Caki2 (cell line): ENCODE data around the gene LAIR2. TPM values are rescaled to one million over a fixed set of nuclear protein-coding genes. Genes with fewer than 3 reads are reported as not detected.
A peak's percentile ranks its signal among the peaks of the same experiment; 100 is the strongest.

Source experiments
- DNase-seq: peaks from one replicate; pipeline ENCODE4 v3.0.0-alpha.2; 2015; ENCODE audit warnings: low read depth
- in situ Hi-C: cut with HindIII; loops from 2 replicates; pipeline ENCODE4 v1.10.0; 2016; ENCODE audit warnings: low sequenced_read_pairs, low pct_unique_long_range_greater_than_20kb, mixed read lengths
- total RNA-seq: library from RNA; depleted of rRNA; stranded (reverse); fragments of >200 nt; shearing (Covaris generic); gene quantifications from 2 replicates; pipeline ENCODE4 v1.2.3, GENCODE V29; 2014; ENCODE audit warnings: low replicate concordance; rRNA removed

LAIR2 gene, protein sequence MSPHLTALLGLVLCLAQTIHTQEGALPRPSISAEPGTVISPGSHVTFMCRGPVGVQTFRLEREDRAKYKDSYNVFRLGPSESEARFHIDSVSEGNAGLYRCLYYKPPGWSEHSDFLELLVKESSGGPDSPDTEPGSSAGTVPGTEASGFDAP
- total RNA-seq = not detected in 2 replicates

DNA sequence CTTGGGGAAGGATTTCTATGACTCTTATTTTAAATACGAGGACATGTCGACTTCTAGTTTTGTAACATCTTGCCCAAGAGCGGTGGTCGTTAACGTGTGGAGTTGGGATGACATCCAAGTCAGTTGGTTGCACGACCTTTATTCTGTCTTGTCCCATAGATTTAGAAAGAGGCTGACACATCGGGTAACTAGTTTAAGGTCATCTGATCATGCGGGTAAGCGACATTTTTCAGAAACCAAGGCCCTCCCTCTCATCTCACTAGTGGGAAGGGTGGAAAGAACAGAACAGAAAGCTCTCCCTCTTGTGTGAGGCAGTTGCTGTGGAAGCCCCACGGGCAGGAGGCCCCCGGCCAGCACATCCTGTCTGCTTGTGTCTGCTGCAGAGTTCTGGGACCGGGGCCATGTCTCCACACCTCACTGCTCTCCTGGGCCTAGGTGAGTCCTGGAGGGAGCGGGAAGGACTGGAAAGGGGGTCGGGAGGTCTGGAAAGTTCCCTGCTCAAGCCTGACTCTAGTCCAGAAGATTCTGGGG lies at the start of gene LAIR2:
TSS of gene LAIR2 (plus strand) at position 314 of the 531 bp plus-strand sequence. CDS start at position 402, 88 bp downstream.
- no peak for DNase-seq
- in situ Hi-C loops = no loop called here

DNA sequence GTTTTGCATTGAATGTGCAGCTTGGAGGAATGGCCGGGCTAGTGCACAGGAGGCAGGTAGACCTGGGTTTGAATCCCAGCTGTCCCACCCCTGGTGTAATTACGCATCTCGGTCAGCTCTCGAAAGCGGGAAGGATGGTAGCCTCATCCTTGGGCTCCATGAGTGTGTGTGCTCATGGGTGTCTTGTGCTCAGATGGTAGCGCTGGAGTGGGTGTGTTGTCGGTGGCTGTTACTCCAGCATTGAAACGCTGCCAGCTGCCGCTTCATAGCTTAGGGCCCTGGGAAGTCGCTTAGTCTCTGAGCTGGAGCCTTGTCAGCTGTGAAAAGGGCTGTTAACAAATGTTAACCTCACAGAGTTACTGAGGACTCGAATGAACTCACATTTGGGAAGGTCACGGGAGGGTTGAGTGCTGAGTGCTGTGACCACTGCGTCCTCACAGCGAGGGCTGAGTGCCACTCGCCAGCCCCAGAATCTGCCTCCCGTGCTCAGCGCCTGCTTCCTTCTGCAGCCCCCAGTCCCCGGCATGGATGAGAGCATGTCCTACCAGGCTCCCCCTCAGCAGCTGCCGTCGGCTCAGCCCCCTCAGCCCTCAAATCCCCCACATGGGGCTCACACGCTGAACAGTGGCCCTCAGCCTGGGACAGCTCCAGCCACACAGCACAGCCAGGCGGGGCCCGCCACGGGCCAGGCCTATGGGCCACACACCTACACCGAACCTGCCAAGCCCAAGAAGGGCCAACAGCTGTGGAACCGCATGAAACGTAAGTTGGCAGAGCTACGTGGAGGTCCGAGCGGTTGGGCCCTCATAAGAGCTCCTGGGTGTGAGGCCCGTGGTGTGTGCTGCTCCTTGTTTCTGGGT lies 48.5 kb upstream of the LAIR2 start:
- in situ Hi-C loops = no loop called here
- no peak for DNase-seq

DNA sequence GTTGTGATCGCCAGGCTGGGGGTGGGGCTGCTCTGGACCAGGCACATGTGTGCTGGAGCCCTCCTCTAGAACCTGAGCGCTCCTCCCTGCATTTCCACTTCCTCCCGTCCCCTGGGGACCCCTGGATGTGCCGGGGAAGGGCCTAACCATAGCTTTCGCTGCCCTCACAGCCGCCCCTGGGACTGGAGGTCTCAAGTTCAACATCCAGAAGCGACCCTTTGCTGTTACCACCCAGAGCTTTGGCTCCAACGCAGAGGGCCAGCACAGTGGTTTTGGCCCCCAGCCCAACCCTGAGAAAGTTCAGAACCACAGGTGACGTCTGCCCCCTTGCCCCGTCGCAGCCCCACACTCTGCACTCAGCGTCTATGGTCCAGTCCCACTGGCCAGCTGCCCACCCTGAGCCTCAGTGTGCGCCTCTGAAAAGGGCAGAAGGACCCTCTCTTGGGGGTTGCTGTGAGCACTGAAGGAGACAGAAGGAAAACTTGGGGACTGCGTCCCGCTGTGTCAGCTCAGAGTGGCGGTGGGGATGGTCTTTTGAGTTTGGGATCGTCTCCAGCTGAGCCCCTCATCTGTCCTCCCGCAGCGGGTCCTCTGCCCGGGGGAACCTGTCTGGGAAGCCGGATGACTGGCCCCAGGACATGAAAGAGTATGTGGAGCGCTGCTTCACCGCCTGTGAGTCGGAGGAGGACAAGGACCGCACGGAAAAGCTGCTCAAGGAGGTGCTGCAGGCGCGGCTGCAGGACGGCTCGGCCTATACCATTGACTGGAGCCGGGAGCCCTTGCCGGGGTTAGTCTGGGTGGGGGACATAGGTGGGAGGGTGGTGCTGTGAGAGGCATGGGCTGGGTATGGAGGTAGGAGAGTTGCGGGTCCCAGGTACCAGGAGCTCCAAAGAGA lies 47.6 kb upstream of the LAIR2 start:
- no peak for DNase-seq
- in situ Hi-C loops = no loop called here

DNA sequence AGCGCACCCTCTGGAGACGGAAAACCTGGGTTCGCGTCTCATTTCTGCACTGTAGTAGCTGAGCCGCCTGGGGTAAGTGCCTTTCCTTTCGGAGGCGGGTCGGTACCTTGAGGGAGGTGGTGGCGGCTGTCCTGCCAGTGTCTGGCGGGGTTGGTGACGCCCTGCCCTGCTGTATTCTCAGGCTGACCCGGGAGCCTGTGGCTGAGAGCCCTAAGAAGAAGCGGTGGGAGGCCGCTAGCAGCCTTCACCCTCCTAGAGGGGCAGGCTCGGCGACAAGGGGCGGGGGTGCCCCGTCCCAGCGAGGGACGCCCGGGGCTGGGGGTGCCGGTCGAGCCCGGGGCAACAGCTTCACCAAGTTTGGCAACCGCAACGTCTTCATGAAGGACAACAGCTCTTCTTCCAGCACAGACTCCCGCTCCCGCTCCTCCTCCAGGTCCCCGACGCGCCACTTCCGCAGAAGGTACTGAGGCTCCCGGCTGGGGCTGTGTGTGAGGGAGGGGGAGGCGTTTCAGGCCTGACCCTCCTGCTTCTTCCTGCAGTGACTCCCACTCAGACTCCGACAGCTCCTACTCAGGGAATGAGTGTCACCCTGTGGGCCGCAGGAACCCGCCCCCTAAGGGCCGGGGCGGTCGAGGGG lies 46.7 kb upstream of the LAIR2 start:
- in situ Hi-C loops = no loop called here
- no peak for DNase-seq

DNA sequence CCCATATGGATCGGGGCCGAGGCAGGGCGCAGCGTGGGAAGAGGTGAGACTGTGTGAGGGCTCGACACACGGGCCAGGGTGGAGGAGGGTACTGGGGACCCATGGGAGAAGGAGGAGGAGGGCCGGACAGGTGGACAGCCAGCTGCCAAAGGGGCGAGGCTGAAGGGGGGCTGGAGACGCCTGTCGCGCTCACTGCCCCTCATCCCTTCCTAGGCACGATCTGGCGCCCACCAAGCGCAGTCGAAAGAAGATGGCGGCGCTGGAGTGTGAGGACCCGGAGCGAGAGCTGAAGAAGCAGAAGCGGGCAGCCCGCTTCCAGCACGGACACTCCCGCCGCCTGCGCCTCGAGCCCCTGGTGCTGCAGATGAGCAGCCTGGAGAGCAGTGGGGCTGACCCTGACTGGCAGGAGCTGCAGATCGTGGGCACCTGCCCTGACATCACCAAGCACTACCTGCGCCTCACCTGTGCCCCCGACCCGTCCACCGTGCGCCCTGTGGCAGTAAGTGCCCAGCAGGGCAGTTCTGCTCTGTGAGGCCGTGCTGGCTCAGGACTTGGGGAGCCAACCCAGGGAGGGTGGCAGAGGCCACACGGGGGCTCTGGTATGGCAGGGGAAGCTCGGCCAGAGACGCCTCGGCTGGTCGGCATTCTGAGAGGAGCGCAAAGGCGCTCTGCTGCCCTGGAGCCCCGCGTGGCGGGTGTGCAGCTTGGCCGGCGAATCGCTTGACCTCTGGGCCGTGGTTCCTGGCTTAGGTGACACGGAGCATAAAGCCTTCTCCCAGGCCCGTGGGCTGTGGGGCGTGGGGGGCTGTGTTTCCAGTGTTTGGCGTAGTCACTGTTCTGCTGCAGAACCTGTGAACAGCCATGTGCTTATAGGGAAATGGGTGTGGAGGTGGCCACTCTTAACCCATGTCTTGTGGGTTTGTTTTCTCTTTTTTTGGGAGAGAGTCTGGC lies 45.9 kb upstream of the LAIR2 start:
- in situ Hi-C loops = no loop called here
- DNase-seq = no peak

DNA sequence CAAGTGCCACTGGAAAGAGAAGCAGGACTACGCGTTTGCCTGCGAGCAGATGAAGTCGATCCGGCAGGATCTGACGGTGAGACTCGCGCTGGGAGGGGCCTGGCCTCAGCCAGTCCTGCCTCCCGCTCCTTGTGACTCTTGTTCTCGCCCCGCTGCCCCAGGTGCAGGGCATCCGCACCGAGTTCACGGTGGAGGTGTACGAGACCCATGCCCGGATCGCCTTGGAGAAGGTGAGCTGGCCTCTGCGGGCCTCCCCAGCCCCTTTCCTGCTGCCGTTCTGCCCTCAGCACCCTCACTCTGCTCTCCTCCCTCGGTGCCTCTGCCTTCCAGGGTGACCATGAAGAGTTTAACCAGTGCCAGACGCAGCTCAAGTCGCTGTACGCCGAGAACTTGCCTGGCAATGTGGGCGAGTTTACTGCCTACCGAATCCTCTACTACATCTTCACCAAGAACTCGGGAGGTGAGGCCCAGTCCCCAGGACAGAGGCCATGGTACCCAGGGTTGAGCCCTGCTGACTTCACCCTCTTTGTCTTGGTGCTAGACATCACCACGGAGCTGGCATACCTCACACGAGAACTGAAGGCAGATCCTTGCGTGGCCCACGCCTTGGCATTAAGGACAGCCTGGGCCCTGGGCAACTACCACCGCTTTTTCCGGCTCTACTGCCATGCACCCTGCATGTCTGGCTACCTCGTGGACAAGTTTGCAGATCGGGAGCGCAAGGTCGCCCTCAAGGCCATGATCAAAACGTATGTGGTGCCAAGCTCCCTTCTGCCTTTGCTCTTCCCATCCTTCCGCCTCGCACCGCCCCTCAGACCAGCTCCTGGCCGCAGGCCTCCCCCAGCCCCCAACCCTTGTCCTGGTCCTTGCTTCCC lies 44.6 kb upstream of the LAIR2 start:
- in situ Hi-C loops = no loop called here
- DNase-seq = no peak

DNA sequence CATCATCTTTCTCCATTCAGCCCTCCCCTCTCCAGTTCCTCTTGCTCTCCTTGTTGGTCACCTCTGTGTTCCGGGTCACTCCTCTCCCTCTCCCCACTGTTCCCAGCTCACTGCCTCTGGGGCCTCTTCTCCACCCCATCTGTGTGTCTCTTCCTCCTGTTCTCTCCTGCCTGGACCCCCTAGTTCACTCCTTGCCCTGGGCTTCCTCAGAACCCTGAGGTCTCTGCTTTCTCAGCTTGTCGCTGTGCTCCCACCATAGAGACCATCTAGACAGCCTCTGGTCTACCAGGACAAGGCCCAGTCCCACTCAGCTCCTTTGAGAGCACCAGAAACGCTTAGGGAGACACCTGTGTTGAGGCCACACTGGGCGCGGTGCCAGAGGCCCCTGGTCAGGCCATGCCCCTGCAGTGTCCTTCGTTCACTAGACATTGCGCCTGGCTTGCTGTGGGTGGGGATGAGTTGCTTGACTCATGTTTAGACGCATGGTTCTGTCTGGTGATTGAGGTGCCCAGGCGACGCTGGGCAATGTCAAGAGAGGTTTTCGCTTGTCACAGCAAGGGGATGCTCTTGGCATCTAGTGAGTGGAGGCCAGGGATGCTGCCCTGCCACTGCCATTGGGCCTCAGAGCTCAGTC lies 43.9 kb upstream of the LAIR2 start:
- in situ Hi-C loops = no loop called here
- DNase-seq = no peak

DNA sequence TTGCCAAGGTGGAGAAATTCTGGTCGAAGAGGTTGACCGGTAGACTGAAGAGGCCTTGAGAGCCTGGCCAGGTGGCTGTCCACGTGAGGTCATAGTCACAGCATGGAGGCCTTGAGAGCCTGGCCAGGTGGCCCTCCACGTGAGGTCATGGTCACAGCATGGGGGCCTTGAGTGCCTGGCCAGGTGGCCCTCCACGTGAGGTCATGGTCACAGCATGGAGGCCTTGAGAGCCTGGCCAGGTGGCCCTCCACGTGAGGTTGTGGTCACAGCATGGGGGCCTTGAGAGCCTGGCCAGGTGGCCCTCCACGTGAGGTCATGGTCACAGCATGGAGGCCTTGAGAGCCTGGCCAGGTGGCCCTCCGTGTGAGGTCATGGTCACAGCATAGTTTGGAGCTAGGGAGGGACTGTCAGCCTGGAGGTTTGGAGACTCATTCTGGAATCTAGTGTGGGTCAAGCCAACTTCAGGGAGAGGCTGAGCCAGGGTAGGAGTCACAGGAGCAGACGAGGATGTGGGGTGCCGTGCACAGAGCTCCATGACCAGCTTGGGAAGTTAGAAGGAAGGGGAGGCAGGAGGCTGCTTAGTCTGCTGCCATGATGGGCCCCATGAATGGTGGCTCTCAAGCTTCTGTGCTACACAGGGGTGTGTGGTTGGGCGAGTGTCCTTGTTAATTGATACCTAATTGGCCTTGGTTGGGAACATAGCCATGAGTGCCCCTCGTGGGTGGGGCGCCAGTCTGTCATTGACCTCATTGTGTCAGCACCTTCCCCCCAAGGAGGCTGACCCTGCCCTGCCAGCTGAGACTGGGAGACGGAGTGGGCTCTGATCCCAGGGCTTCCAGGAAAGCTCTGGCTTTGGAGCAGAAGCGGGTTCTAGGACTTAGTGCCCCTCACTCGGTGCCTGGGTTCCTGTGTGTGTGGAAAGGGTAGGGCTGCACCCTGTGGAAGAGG lies 43.1 kb upstream of the LAIR2 start:
- no peak for DNase-seq
- in situ Hi-C loops = no loop called here

DNA sequence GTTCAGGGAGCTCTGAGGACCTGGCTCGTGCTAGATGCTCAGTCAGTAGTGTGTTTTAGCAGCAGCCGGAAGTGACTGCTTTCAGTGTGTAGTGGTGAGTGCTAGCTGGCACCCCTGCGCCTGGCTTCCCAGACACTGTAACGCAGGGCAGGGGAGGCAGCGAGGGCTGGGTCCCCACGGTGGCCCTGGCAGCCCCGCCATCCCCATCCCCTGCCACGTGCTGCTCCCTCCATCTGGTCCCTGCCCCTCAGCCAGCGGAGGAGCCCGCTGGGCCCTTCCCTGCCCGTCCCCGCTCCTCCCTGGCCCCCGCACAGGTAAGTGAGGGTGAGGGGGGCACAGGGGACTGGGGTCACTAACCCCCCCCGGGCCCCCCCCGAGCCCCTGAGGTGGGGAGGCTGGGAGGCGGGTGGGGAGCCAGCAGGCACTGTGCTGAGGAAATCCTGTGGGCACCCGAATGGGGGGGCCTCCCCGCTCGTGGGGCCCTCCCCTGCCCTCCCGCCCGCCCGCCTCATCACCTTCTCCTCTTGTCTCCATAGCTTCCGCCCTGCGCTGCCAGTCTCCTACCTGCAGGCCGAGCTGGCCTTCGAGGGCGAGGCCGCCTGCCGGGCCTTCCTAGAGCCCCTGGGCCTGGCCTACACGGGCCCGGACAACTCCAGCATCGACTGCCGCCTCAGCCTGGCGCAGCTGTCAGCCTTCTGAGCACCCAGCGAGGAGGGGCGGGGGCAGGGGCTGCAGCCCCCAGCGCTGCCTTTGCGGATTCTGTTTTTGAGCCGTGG lies 42.2 kb upstream of the LAIR2 start:
- in situ Hi-C loops = no loop called here
- no peak for DNase-seq

DNA sequence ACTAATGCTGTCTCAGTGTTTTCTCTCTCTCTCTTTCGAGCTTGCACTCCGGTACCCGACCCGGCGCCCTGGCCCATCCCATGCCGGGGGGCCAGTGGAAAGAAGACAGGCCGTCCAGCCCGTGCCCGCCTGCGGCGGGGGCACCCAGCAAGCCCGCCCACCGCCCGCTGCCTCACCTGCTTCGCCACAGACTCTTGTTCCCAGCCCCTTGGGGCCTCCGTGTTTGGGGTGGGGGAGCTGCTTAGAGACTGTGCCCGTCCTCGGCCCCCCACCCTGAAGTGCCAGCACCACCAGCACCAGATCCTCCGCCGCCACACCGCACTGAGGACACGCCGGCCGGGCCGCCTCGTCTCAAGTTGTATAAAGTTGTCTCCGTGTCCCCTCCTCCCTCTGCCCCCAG lies 41.4 kb upstream of the LAIR2 start:
- DNase-seq = no peak
- in situ Hi-C loops = no loop called here

DNA sequence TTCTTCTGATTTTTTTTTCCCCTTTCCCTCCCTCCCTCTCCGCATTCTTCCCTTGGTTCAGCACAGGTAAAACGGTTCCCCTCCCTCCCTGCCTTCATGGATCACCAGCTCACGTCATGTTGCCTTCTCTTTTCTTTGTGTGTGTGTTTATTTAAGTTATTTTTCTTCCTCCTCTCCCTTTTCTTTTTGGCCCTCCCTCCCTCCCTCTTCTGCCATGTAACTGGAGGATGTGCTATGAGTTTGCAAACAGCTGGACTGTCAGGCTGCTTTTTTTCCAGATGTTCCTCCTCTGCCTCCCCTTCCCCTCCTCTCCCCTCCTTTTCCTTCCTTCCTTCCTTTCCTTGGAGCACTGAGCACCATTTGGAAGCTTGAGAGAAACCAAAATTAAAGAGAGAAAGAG lies 41.0 kb upstream of the LAIR2 start:
- DNase-seq = peak; percentile 83
- in situ Hi-C loops = no loop called here

DNA sequence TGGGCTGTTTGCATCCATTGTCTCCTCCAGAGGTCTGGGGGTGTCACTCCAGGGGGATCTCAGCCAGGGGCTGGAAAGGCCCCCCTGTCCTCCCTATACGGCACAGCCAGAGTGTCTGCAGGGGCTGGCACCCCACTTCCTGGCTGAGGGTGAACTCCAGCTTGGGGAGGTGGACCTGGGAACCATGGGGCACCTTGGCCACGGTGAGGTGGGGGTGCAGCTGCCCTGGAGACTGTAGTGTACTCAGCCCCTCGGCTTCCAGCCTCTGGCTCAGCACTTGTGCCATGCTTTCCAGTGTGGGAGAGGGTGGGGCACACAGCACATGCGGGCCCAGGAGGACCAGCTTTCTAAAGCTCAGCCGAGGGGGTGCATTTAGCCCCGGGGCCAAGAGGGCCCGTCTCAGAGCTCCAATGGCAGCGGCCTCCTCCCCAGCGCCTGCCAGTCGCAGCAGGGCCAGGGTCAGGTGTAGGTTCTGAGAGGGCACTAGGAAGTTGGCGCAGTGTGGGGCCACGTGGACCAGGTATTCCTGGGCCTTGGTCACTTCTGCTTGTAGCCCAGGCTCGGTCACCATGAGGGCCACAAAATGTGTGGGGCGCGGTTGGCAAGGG lies 40.5 kb upstream of the LAIR2 start:
- DNase-seq = peak; percentile 26
- in situ Hi-C loops = no loop called here

DNA sequence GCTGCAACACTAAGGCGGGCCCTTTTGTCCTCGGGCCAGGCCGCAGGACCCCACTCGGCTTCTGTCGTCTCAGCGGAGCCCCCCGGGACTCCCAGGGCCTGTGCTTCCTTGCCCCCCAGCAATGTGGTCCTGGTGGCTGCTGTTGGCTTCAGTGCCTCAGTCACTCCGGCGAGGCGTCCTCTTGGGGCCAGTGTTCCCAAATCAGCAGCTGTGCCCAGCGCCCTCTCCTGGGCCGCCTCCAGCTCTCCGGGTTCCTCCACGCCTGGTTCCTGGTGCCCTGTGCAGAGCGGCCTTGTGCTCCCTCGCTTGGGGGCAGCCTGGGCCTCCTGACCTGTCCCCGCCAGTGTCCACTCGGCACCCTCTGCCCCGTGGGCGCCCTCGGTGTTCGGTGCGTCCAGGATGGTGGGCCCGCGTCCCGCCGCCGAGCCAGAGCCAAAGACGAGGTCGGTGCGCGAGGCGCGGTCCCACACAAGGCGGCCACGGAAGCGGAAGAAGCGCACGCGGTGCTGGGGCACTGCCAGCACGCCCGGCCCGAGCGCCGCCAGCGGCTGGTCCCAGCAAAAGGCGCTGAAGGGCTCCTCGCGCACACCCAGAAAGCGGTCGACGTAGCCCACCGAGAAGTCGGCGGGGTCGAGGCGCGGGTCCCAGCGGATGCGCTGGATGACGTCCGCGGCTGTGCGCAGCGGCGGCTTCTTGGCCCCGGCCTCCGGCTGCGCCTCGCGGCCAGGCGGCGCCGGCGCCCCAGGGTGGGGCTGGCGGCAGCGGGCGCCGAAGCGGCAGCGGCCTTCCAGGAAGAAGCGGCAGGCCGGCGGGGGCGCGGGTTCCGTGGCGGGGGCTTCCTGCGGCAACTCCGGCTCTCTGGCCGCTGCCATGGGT lies 39.7 kb upstream of the LAIR2 start:
- in situ Hi-C loops = no loop called here
- DNase-seq = peak; percentile 58
